Right atrium auricular region (tissue), 2 donors: ENCODE measurements around the gene FBXW12. TPM values are rescaled to one million over a fixed set of nuclear protein-coding genes. Genes with fewer than 3 reads are reported as not detected.

Source experiments
- DNase-seq: peaks from one replicate; pipeline ENCODE4 v3.0.0-alpha.2; 2019; ENCODE audit warnings: low spot score
- H3K27ac ChIP-seq, 2 donors: fragments of 200-600 bp; sonication (generic); 1 replicate in 1 of 2; 2 replicates in 1 of 2; pipeline ENCODE4 v1.5.1; 2016 to 2019
- H3K27me3 ChIP-seq, 2 donors: fragments of 200-600 bp; sonication (generic); one replicate each; pipeline versions ENCODE4 v1.5.1 to v1.6.0; 2017 to 2019
- H3K36me3 ChIP-seq: fragments of 200-600 bp; sonication (generic); one replicate; pipeline ENCODE4 v1.5.1; 2016
- H3K4me1 ChIP-seq, 2 donors: fragments of 200-600 bp; sonication (generic); one replicate each; pipeline versions ENCODE4 v1.5.1 to v1.6.0; 2017 to 2019
- H3K4me3 ChIP-seq, 2 donors: fragments of 200-600 bp; sonication (generic); 1 replicate in 1 of 2; 2 replicates in 1 of 2; pipeline ENCODE4 v1.5.1; 2017 to 2019; ENCODE audit warnings: mild to moderate bottlenecking in 1 of 2, moderate library complexity in 1 of 2
- H3K9me3 ChIP-seq, 2 donors: fragments of 200-600 bp; sonication (generic); one replicate each; pipeline ENCODE4 v1.5.1; 2019
- total RNA-seq, 2 donors: library from RNA; depleted of rRNA; stranded (reverse); fragments of >200 nt; gene quantifications; one replicate each; pipeline ENCODE4 v1.1.0, GENCODE V29; 2016
- TF ChIP-seq, protein P1 (sequence below), 2 donors: fragments of 200-600 bp; sonication (generic); IDR thresholded peaks; one replicate each; pipeline ENCODE4 v1.5.1; 2019; ENCODE audit warnings: antibody characterized with exemption in 2 of 2

The FBXW12 gene
- total RNA-seq, 2 donors from 2014 or later = not detected

DNA sequence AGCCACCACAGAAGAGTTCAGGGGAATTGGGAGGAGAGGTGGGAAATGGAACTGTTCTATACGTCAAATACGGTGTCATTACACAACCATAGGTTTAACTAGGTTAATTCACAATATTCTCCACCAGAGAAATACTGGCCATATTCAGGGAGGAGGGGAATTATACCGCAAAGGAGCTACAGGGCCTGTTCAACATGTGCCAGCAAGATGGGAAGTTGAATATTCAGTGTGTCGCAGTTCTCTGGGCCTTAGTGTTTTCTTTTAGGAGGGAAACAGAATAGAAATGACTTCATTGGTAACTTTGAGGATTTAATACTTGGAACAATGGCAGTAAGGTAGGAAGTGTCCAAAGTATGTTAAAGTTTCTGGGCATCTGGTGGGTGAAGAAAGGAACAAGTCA lies 18.0 kb upstream of the FBXW12 start:
- no peaks in the 10 kb centered on the region for H3K9me3 ChIP-seq
- H3K4me3 ChIP-seq = no peak overlapping the region
- TF ChIP-seq, protein P1, sequence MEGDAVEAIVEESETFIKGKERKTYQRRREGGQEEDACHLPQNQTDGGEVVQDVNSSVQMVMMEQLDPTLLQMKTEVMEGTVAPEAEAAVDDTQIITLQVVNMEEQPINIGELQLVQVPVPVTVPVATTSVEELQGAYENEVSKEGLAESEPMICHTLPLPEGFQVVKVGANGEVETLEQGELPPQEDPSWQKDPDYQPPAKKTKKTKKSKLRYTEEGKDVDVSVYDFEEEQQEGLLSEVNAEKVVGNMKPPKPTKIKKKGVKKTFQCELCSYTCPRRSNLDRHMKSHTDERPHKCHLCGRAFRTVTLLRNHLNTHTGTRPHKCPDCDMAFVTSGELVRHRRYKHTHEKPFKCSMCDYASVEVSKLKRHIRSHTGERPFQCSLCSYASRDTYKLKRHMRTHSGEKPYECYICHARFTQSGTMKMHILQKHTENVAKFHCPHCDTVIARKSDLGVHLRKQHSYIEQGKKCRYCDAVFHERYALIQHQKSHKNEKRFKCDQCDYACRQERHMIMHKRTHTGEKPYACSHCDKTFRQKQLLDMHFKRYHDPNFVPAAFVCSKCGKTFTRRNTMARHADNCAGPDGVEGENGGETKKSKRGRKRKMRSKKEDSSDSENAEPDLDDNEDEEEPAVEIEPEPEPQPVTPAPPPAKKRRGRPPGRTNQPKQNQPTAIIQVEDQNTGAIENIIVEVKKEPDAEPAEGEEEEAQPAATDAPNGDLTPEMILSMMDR (IDR thresholded peaks at IDR 0.05) = no peak
- H3K27me3 ChIP-seq = no peaks in the 10 kb centered on the region
- no peak for DNase-seq
- no peaks in the 10 kb centered on the region for H3K4me1 ChIP-seq
- no peaks in the 10 kb centered on the region for H3K36me3 ChIP-seq
- H3K27ac ChIP-seq = no peak overlapping the region

DNA sequence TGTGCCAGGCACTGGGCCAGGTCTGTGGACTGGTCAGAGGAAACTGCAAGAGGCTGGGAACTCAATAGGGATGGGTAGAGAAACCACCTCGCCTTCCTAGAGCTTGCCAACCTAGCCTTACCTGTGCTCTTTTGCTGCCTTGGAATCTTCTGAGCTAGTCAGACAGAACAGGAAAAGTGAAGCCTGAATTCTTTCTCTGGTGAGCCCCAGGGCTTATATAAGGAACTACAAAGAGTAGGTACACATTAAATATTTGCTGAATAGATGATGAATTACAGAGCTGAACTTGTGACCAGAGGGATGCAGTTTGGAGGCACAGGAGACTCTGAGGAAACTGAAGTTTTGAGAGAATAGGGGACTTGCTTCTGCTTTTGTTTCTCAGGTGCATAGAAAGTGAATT lies 15.6 kb upstream of the FBXW12 start:
- H3K27me3 ChIP-seq = no peaks in the 10 kb centered on the region
- H3K36me3 ChIP-seq = no peaks in the 10 kb centered on the region
- TF ChIP-seq, protein P1 (IDR thresholded peaks at IDR 0.05) = no peak
- H3K4me3 ChIP-seq = no peak overlapping the region
- DNase-seq = no peak
- no peaks in the 10 kb centered on the region for H3K9me3 ChIP-seq
- H3K27ac ChIP-seq = no peak overlapping the region
- H3K4me1 ChIP-seq = no peaks in the 10 kb centered on the region

- H3K4me3 ChIP-seq = no peak overlapping the region
- TF ChIP-seq, protein P1 (IDR thresholded peaks at IDR 0.05) = no peak
These were observed 10.1 kb upstream of the FBXW12 start for GRCh38 chr3:48361928-48362327.

GRCh38 chr3:48364840-48365239 lies 7.2 kb upstream of the FBXW12 start:
- Histone ChIP-seq H3K9me3 (peaks cover 0 to 7% of the 10 kb centered on the region in 2 donors), H3K4me3 (no peak overlapping the region), H3K27ac (no peak overlapping the region), H3K4me1 (no peaks in the 10 kb centered on the region), H3K27me3 (no peaks in the 10 kb centered on the region), H3K36me3 (no peaks in the 10 kb centered on the region)
- TF ChIP-seq, protein P1 (IDR thresholded peaks at IDR 0.05) = no peak
- no peak for DNase-seq

More at GRCh38 chr3:48361928-48362327, 10.1 kb upstream of the FBXW12 start:
- DNase-seq = no peak
- no peaks in the 10 kb centered on the region for H3K36me3 ChIP-seq
- H3K4me1 ChIP-seq = no peaks in the 10 kb centered on the region
- H3K9me3 ChIP-seq = peaks cover 0 to 7% of the 10 kb centered on the region in 2 donors
- no peaks in the 10 kb centered on the region for H3K27me3 ChIP-seq
- H3K27ac ChIP-seq = no peak overlapping the region

DNA sequence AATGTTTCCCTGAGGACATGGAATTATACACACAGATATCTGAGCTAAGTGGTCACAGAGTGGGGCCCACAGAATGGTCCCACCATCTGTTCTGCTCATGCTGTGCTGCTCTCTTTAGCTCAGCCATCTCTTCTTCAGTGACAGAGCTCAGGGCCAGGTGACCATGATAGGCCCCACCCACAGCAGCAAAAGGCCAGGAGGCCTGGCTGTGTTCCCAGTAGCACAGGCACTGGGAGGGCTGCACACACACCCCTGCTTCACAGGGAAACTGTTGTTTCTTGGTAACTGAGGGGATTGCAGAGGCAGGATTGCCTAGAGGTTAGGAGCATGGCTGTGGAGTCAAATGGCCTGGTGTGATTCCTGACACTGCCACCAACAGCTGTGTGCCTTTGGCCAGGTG lies 4.8 kb upstream of the FBXW12 start:
- H3K4me1 ChIP-seq = no peaks in the 10 kb centered on the region
- no peak for DNase-seq
- no peaks in the 10 kb centered on the region for H3K36me3 ChIP-seq
- TF ChIP-seq, protein P1 (IDR thresholded peaks at IDR 0.05) = no peak
- peaks cover 0 to 2% of the 10 kb centered on the region in 2 donors for H3K9me3 ChIP-seq
- no peak overlapping the region for H3K4me3 ChIP-seq
- H3K27ac ChIP-seq = no peak overlapping the region
- H3K27me3 ChIP-seq = no peaks in the 10 kb centered on the region

DNA sequence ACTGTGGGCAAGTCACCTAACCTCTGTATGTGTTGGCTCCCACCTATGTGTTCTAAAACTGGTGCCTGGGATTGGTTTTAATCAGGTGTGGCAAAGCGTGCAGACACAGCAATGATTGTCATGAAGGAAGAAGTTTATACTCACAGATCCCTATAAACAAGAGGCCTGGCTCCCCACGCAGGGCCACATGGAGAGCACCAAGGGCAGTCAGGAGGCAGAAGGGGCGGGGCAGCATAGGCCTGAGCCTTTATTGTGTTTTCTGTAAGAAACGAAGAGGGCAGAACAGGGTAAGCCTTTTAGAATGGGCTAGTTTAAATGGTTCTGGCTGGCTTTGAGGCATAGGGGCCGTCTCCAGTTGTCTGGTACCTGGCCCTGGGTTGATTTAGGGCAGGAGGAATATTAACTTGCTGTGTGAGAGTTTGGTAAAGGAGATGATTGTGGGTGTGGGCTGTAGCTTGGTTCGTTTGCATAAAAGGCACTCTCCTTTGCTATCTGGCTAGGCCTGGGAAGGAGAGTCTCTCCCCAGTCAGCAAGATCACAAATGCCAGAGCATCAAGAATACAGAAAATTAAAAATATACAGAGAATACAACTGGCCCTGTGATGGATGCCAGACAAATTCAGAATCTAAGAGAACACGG lies 2.2 kb upstream of the FBXW12 start:
- TF ChIP-seq, protein P1 (IDR thresholded peaks at IDR 0.05) = no peak
- no peaks in the 10 kb centered on the region for H3K27me3 ChIP-seq
- no peak overlapping the region for H3K4me3 ChIP-seq
- peaks cover 0 to 6% of the 10 kb centered on the region in 2 donors for H3K4me1 ChIP-seq
- H3K27ac ChIP-seq = no peak overlapping the region
- H3K36me3 ChIP-seq = no peaks in the 10 kb centered on the region
- no peak for DNase-seq
- no peaks in the 10 kb centered on the region for H3K9me3 ChIP-seq
